ENCODE measurements around the gene TADA2A.
A peak's percentile ranks its signal among the peaks of the same experiment; 100 is the strongest.
"Not testable (repeated sequence)": the region's sequence is repeated elsewhere in the genome, so short reads cannot be mapped to it uniquely, and the experiment has no call there.

TADA2A gene

DNA sequence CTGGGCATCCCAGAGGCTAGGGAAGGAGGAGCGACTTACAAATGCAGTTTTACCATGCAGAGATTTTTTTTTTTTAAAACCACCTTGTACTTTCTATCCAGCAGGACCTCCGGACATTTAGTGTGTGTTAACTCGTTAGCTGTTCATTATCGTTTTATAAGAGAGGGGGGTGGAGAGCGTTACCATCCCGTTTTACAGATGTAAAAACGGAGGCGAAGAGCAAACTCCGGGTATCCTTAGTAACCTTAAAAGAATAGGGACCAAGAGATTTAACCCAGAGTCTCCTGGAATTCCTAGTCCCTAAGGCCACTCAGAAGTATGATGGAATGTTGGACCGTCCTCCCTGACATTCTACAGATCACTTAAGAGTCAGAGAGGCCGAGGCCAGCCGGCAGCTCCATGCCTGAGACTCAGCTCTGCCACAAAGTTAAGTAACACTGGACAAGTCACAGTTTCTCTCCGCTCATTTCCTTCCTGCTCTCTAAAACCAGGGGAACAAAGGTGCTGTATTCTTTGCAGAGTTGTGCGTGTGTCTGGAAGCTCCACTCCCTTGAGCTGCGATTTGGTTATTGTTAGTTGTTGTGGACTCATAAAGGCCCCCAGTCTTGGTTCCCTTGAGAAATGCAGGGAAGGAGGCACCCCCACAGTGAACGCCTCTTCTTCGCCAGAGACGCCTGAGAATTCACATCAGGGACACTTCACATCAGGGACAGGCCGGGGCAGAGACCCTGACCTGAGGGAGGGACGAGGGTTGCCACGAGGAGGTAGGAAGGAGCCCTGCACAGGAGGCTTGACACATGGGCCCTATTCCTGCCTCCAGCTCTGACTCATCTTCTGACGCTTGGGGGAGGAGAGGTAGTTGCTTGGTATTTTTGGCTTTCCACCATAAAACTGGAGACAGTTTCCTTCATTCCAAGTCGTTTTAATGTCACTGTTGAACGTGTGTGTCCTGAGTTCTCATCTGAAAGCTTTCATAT is 84.2 kb downstream of the TADA2A start:
- DNase-seq (ENCODE audit: low read depth): peak; percentile 60

- no peak for DNase-seq (ENCODE audit: low read depth)
Observed at GRCh38 chr17:37492167-37492566, 85.5 kb downstream of the TADA2A start.

DNA sequence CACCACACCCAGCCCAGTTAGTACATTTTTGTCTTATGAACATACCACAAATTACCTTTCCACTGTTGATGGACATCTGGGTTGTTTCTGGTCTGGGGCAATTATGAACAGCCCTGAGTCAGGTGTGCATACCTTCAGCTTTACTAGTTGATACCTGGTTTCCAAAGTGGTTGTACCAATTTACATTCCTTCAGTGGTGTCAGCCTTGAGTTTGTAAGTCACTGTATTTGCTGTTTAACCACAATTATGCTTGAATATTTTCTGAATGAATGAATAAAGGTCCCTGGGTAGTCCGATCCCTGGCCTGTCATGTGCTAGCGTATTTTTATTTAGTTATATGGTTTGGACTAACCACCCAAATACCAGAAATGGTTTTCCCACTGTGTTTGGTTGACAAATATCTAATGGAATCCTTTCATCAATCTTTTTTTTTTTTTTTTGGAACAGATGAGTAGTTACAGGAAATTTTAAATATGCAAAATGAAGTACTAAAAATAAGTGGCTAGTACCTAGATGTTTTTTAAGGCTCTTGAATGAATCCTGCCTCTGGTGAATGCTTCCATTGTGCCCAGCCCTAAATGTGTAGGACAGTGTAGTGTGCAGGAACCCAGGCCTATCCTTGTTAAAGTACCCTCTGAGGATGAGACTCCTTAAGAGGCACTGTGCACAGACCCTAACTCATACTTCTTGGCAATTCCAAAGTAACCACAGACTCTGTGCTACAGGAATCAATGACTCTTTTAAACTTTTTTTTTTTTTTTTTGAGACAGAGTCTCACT is 86.8 kb downstream of the TADA2A start:
- DNase-seq (ENCODE audit: low read depth): peak; percentile 79

DNA sequence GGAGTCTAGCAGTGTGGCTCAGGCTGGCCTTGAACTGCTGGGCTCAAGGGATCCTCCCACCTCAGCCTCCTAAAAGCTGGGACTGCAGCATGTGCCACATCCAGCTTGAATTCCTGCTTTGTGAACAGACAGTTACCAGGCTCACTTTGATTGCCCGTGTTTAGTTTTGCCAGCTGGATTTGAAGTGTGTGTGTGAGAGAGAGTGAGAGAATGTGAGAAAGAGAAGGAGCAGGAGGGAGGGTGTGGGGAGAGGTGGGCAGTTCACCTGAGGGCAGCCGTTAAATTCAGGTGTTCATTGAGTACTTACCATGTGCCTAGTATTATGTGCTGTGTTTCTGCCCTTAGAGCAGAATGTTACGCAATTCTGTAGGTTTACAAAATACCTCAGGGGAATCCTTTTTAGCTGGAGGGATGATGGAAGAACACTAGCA is 87.7 kb downstream of the TADA2A start:
- DNase-seq (ENCODE audit: low read depth): no peak

- DNase-seq (ENCODE audit: low read depth): no peak
Observed at GRCh38 chr17:37494971-37495370, 88.3 kb downstream of the TADA2A start.

DNA sequence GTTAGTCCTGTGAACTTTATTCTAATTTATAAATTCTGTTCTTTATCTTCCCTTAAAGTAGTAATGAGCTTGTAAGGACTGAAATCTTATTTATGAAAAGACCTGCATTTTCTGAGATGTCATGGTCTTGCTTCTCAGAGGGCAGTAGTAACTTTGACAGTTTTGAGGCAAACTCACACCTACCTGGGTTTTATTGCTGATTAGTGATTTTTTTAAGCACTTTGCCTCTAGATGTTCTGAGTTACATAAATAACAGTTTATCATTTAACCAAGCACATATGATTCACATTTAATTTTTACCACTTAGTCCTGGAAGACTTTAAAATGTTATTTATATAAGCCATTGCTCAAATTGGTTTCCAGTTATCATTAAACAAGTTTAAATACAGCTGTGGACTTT is 93.7 kb downstream of the TADA2A start:
- no peak for DNase-seq (ENCODE audit: low read depth)

DNA sequence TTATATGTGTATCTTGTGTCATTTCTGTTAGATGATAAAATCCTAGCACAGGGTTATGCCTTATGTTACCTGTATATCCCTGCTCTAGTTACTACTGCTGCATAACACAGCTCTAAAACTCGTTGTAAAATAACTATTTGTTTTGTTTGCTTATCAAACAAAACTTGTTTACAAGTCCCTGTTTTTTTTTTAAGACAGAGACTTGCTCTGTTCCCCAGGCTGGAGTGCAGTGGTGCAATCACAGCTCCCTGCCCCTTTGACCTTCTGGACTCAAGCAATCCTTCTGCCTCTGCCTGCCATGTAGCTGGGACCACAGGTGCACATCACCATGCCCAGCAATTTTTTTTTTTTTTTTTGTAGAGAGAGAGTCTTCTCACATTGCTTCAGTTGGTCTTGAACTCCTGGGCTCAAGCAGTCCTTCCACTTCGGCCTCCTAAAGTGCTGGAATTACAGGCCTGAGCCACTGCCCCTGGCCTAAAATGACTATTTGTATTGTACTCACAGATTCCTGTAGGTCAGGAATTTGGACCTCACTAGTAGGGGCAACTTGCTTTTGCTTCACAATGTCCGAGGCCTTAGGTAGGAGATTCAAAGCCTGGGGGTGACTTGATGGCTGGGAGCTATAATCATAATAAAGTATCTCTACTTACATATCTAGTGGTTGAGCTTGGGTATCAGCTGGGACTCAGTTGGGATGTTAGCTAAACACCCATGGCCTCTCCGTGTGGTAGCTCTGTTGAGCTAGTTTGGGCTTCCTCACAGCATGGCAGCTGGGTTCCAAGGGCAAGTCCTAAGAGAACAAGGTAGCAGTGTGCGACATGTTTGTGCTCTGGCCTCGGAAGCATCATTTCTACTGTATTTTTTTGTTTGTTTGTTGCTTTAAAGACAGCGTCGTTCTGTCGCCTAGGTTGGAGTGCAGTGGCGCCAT is 95.6 kb downstream of the TADA2A start:
- no peak for DNase-seq (ENCODE audit: low read depth)

DNA sequence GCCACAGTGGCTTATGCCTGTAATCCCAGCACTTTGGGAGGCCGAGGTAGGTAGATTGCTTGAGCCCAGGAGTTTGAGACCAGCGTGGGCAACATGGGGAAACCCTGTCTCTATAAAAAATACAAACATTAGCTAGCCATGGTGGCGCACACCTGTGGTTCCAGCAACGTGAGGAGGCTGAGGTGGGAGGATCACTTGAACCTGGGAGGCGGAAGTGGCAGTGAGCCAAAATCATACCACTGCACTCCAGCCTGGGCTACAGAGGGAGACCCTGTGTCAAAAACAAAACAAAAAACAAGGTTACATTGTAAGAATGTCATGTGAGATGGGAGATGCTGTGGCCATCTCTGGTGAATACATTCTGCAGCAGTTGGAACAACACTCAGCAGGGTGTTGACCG is 96.5 kb downstream of the TADA2A start:
- no peak for DNase-seq (ENCODE audit: low read depth)

DNA sequence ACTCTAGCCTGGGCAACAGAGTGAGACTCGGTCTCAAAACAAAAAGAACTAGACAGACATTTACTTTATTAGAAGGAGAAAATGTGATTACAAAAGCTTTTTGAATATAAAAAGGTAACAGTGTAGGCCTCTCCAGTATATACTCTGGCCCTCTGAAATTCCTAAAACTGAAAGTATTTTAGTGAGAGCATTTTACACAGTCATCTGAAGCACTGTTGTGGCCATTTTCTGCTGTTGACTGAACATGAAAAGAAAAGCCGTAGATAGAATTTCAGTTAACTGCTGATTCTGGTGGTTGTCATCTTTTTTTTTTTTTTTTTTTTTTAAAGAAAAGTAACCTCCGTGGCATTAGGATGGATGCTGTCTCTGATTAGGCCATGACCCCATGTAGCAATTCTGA is 98.6 kb downstream of the TADA2A start:
- no peak for DNase-seq (ENCODE audit: low read depth)

- no peak for DNase-seq (ENCODE audit: low read depth)
Observed at GRCh38 chr17:37506678-37507077, 100.0 kb downstream of the TADA2A start.

GRCh38 chr17:37507111-37507510 is 100.4 kb downstream of the TADA2A start:
- no peak for DNase-seq (ENCODE audit: low read depth)

- no peak for DNase-seq (ENCODE audit: low read depth)
Observed at GRCh38 chr17:37510056-37510455, 103.4 kb downstream of the TADA2A start.

GRCh38 chr17:37511642-37512041 is 105.0 kb downstream of the TADA2A start:
- DNase-seq (ENCODE audit: low read depth): not testable (repeated sequence)

DNA sequence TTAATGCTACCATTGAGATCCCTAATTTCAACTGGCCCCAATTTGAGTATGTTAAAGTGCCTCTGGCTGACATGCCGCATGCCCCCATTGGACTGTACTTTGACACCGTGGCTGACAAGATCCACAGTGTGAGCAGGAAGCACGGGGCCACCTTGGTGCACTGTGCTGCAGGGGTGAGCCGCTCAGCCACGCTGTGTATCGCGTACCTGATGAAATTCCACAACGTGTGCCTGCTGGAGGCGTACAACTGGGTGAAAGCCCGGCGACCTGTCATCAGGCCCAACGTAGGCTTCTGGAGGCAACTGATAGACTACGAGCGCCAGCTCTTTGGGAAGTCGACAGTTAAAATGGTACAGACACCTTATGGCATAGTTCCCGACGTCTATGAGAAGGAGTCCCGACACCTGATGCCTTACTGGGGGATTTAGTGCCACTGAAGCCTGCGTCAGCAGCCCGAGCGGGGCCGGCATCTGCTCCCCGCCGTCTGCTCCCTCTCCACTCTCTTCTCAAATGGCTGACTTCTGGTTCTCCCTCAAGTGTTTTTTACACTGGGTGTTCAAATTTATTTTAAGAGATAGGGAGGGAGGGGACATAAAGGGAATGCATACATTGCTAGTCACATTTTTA is 105.9 kb downstream of the TADA2A start:
- no peak for DNase-seq (ENCODE audit: low read depth)

- no peak for DNase-seq (ENCODE audit: low read depth)
Observed at GRCh38 chr17:37513711-37514110, 107.0 kb downstream of the TADA2A start.

- DNase-seq (ENCODE audit: low read depth): peak; percentile 64
Observed at GRCh38 chr17:37516127-37516571, 109.5 kb downstream of the TADA2A start.

DNA sequence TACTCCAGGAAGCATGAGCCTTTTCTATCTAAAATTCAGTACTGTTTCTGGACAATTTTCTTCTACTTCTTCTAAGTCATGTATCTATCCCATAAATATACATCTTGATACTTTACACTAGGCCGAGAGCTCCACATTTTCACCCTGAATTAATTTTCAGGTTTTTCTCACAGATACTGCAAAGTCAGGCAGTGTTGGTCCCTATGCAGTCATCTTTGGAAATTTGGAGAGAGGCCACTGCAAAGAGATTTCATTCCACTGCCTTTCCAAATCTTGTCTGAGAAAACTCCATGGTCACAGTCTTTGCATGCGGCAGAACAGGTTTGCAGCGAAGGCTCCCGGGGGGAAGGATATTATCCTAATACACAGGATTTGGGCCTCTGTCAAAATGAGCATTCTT is 111.2 kb downstream of the TADA2A start:
- DNase-seq (ENCODE audit: low read depth): no peak

- DNase-seq (ENCODE audit: low read depth): no peak
Observed at GRCh38 chr17:37518826-37519225, 112.1 kb downstream of the TADA2A start.

DNA sequence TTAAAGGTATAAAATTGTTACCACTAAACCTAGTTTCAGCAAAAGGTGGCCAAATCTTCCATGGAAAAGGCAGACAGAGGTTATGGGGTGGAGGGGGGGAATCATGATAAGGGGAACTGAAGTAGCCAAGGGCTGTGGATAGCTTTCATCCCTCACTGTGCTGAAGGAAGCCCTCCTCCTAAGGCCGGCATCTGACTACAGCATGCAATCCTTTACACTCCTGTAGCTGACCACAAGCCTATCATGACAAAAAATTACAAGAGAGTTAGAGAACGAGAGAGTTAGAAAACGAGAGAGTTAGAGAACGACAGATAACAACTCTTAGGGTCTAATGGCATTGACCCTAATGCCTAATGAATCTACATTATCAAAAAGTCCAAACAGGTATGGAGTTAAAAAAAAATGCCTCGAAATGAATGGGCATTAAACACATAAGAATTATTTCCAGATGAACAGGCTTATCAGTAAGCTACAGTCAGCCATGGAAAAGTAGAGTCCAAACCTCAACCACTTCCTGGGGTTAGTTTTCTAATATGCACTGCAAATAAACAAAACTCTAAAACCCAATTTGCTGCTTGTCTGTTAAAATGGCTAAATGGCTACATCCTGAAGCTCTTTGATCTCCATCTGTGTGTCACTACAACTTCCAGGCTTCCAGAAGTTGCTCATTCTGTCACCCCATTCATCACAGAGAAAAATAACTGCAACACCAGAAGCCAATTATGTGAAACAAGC is 112.7 kb downstream of the TADA2A start:
- no peak for DNase-seq (ENCODE audit: low read depth)

- DNase-seq (ENCODE audit: low read depth): no peak
Observed at GRCh38 chr17:37520174-37520573, 113.5 kb downstream of the TADA2A start.

GRCh38 chr17:37521821-37522220 is 115.1 kb downstream of the TADA2A start:
- no peak for DNase-seq (ENCODE audit: low read depth)
